Gastroesophageal sphincter (tissue), 3 donors: Measurements from ENCODE around the gene SOX13.

Source experiments
- POLR2A ChIP-seq, 2 donors: fragments of 450-650 bp; IDR thresholded peaks; one replicate each; pipeline ENCODE4 v1.6.1; 2017; ENCODE audit warnings: antibody characterized with exemption in 2 of 2, mild to moderate bottlenecking in 2 of 2, moderate library complexity in 1 of 2
- TF ChIP-seq, protein P1 (sequence below), 4 experiments: fragments of 200-600 bp in 2 of 4; fragments of 450-650 bp in 2 of 4; sonication (generic) in 1 of 4; IDR thresholded peaks; one replicate each; pipeline ENCODE4 v1.5.1; 2017 to 2019; ENCODE audit warnings: antibody characterized with exemption in 4 of 4, mild to moderate bottlenecking in 2 of 4, moderate library complexity in 2 of 4

DNA sequence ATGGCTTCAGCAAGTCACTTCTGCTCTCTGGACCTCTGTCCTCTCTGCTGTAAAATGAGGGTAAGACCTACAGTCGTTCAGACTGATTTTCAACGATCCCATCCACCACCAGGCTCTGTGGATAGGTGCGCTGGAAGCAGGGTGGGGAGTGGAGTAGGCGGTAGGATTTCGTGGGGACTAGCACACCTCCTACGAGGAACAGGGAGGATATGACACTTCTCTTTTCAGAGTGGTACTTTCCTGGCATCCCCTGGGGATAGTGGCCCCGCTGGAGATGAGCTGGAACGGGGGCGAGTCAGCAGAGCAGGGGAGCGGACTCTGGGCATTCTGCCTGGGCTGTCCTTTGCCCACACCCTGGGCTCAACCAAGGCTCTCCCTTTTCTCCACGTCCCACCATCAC is 61.2 kb downstream of the SOX13 start:
- no peak for TF ChIP-seq POLR2A (IDR thresholded peaks at IDR 0.05)
- TF ChIP-seq, protein P1, sequence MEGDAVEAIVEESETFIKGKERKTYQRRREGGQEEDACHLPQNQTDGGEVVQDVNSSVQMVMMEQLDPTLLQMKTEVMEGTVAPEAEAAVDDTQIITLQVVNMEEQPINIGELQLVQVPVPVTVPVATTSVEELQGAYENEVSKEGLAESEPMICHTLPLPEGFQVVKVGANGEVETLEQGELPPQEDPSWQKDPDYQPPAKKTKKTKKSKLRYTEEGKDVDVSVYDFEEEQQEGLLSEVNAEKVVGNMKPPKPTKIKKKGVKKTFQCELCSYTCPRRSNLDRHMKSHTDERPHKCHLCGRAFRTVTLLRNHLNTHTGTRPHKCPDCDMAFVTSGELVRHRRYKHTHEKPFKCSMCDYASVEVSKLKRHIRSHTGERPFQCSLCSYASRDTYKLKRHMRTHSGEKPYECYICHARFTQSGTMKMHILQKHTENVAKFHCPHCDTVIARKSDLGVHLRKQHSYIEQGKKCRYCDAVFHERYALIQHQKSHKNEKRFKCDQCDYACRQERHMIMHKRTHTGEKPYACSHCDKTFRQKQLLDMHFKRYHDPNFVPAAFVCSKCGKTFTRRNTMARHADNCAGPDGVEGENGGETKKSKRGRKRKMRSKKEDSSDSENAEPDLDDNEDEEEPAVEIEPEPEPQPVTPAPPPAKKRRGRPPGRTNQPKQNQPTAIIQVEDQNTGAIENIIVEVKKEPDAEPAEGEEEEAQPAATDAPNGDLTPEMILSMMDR (IDR thresholded peaks at IDR 0.05): no peak
